ENCODE data around the gene QDPR.

DNA sequence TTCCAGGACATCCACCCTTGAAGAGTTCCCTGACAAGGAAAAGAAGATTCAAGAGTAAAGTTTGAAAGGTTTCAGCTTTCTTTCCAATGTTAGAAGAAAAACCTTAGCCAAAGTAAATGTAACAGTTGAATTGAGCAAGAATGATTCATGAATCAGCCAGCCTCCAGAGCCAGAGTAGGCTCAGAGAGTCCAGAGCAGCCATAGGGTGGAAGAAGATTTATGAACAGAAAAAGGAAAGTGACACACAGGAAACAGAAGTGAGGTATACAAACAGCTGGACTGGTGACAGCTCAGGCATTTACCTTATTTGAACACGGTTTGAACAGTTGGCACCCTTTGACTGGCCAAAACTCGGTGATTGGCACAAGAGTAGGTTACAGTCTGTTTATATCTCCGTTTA is 63.2 kb downstream of the QDPR start:
- TF ChIP-seq, protein P1, sequence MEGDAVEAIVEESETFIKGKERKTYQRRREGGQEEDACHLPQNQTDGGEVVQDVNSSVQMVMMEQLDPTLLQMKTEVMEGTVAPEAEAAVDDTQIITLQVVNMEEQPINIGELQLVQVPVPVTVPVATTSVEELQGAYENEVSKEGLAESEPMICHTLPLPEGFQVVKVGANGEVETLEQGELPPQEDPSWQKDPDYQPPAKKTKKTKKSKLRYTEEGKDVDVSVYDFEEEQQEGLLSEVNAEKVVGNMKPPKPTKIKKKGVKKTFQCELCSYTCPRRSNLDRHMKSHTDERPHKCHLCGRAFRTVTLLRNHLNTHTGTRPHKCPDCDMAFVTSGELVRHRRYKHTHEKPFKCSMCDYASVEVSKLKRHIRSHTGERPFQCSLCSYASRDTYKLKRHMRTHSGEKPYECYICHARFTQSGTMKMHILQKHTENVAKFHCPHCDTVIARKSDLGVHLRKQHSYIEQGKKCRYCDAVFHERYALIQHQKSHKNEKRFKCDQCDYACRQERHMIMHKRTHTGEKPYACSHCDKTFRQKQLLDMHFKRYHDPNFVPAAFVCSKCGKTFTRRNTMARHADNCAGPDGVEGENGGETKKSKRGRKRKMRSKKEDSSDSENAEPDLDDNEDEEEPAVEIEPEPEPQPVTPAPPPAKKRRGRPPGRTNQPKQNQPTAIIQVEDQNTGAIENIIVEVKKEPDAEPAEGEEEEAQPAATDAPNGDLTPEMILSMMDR (IDR thresholded peaks at IDR 0.05), result no peak
- no peak for TF ChIP-seq POLR2A (IDR thresholded peaks at IDR 0.05)

Measured in ovary (tissue), 3 donors.